T47D (cell line): ENCODE measurements around the gene PRAC2.
"Not testable (repeated sequence)": the region's sequence is repeated elsewhere in the genome, so short reads cannot be mapped to it uniquely, and the experiment has no call there.

Experiments
- DNase-seq, 2 experiments: peaks; one replicate each; pipeline versions ENCODE4 v3.0.0 to v3.0.0-alpha.2; 2011 to 2012; ENCODE audit warnings: low read depth in 1 of 2, low spot score in 1 of 2
- JUND ChIP-seq: IDR thresholded peaks from 2 replicates; pipeline ENCODE4 v1.6.1; 2012; ENCODE audit warnings: low read depth
- in situ Hi-C: cut with HindIII; loops from 2 replicates; pipeline ENCODE4 v1.10.0; 2016; ENCODE audit warnings: low sequenced_read_pairs, low pct_unique_long_range_greater_than_20kb

The PRAC2 gene

GRCh38 chr17:48715496-48716399 lies 7.2 kb upstream of the PRAC2 start:
- in situ Hi-C loops: no loop called here
- TF ChIP-seq JUND: no peak
- no peak for DNase-seq

GRCh38 chr17:48716549-48716948 lies 6.4 kb upstream of the PRAC2 start:
- DNase-seq: not testable (repeated sequence)

DNA sequence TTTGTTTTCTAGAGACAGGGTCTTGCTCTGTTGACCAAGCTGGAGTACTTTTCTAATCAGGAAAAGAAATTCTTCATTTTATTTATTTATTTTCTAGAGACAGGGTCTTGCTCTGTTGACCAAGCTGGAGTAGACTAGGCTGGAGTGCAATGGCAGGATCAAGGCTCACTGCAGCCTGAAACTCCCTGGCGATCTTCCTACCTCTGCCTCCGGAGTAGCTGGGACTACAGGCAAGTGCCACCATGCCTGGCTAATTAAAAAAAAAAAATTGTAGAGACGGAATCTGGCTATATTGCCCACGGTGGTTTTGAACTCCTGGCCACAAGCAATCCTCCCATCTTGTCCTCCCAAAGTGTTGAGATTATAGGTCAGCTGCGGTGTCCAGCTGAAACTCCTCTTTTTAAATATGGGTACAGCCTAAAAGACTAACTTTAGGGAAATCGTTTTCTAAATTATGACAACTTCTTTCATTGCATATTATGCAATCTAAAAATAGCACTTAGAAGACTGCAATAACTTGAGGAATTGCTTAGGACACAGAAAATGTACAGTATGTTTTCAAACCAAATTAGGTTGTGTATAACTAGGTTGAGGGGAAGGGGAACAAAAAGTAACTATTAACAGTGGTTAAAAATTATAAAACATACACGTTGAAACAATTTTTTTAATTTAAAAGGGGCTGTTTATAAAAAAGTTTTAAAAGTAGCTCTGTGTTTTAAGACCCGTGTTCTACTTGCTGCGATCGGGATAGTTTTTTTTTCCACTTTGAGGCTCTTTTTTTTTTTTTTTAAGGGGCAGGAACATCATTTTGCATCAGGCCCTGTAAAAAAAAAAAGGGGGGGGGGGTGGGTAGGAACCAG lies 5.4 kb upstream of the PRAC2 start:
- in situ Hi-C loops: no loop called here
- TF ChIP-seq JUND: no peak
- DNase-seq: no peak

More at GRCh38 chr17:48716549-48716948, 6.4 kb upstream of the PRAC2 start:
- in situ Hi-C loops: not testable (repeated sequence)

DNA sequence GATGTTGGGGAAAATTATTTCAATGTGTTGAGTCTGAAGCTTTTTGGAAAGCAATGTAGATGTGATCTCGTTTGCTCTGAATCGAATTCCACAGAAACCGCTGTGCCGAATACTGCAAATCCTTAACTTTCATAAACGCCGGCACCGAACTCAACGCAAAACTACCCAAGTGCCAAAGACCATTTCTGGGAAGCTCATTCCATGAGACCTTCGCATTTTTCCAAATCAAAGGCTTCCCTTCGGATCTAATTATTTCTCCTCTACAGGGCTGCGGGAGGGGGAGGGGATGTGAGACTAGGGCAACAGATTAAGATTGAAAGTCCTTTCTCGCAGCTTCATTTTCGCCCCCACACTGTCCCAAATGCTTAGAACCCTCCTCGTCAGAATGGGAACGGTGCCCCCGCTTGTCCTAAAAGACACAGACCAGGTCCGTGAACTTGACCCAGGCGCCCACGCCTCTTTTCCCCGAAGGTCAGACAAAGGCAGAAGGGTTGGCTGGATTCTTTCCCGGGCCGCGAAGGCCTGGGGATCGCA lies 4.7 kb upstream of the PRAC2 start:
- TF ChIP-seq JUND: no peak
- in situ Hi-C loops: no loop called here
- no peak for DNase-seq

GRCh38 chr17:48718761-48719641 lies 4.0 kb upstream of the PRAC2 start:
- TF ChIP-seq JUND: no peak
- in situ Hi-C loops: no loop called here
- DNase-seq: no peak

DNA sequence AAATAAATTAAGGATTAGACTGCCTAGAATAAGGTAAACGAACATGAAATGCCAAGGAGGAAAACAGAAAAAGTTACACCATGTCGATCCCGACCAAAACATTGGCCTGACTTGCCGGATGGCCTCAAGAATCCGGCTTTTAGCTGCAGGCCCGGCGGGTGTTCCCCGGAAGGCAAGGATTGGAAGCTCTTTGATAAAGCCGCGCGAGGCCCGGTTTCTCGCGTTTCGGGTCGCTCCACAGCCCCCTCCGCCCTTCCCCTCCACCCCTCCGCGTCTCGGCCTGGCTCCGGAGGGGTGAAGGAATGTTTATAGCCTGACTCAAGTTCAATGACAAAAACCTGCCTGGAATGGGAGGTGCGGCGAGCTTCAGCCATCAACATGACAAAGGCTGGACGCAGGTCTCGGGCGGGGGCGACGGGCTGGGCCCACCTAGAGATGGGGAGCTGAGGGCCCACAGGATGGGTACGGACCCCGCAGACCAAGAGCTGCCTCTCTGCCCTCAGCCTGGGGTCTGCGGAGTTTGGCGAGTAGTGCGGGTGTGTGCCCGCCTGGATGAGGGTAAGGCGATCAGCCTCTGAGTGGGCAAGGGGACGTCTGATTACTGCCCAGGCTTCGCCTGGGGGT lies 3.2 kb upstream of the PRAC2 start:
- DNase-seq: no peak
- in situ Hi-C loops: no loop called here
- no peak for TF ChIP-seq JUND

GRCh38 chr17:48720266-48721008 lies 2.5 kb upstream of the PRAC2 start:
- TF ChIP-seq JUND: no peak
- in situ Hi-C loops: no loop called here
- no peak for DNase-seq

GRCh38 chr17:48721009-48721402 lies 2.0 kb upstream of the PRAC2 start:
- DNase-seq: no peak
- in situ Hi-C loops: no loop called here

GRCh38 chr17:48722201-48722907 lies 631 bp upstream of the PRAC2 start, which contains the start of gene PRAC1:
PRAC1 (minus strand) TSS chr17:48722518; CDS start chr17:48722392, 126 bp downstream.
- no peak for DNase-seq
- no peak for TF ChIP-seq JUND
- in situ Hi-C loops: no loop called here

More at GRCh38 chr17:48721009-48721402, 2.0 kb upstream of the PRAC2 start:
- TF ChIP-seq JUND: no peak

DNA sequence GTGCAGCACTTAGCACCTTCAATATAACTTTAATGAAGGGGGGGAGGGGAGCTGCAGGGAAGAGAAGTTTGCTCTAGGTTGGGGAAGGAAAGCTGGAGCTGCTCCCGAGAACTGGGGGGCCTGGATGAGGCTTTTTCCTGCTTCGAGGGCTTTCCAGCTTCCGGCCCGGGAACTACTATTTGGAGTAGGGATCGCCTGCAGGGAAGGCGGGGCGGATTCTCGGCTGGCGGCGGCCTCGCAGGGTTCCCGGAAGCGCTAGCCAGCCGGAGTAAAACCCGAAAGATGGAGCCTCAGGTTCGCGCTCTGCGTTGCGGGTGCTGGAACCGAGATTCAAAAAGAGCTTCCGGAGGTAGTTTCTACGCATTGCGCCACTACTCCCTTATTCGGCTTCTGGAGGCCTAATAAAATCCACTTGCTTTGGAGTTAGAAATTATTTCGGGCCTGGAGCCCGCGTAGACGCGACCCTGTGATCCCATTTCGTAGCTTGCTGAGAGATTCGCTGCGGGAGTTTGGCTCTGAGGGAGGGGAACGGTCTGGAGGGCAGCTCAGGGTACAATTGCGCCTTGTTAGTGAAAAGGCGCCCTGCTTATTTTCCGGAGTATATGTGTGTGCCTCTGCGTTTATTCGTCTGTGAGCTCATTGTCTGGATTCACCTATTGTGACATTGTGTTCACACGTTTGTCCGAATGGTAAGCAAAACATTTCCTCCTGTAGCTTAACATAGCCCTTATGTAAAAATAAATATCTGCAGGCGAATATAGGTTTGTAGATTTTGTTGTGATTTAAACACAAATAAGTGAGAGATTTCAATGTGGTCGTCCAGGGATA lies 652 bp downstream of the PRAC2 start:
- DNase-seq: no peak
- in situ Hi-C loops: no loop called here
- no peak for TF ChIP-seq JUND
